NB4 (cell line): ENCODE measurements around the gene TYMP.
A peak's percentile ranks its signal among the peaks of the same experiment; 100 is the strongest.

Experiments used
- DNase-seq: peaks from one replicate; pipeline ENCODE4 v3.0.0; 2010; ENCODE audit warnings: low read depth
- H3K4me3 ChIP-seq: one replicate; pipeline ENCODE4 v1.5.1; 2011; ENCODE audit warnings: mild to moderate bottlenecking, low read depth, low read length, moderate library complexity
- MYC ChIP-seq: IDR thresholded peaks from 2 replicates; pipeline ENCODE4 v1.6.1; 2011; ENCODE audit warnings: low read depth, low read length
- POLR2A ChIP-seq: IDR thresholded peaks from 2 replicates; pipeline ENCODE4 v1.6.1; 2011; ENCODE audit warnings: mild to moderate bottlenecking; ENCODE audit not compliant: insufficient read length; ENCODE audit errors: extremely low read depth
- TF ChIP-seq, protein P1 (sequence below): IDR thresholded peaks from one replicate; pipeline ENCODE4 v1.5.1; 2012; ENCODE audit warnings: low read depth, low read length
- TF ChIP-seq, protein P2 (sequence below): IDR thresholded peaks from 2 replicates; pipeline ENCODE4 v1.6.1; 2011; ENCODE audit warnings: low read depth, low read length

The TYMP gene

DNA sequence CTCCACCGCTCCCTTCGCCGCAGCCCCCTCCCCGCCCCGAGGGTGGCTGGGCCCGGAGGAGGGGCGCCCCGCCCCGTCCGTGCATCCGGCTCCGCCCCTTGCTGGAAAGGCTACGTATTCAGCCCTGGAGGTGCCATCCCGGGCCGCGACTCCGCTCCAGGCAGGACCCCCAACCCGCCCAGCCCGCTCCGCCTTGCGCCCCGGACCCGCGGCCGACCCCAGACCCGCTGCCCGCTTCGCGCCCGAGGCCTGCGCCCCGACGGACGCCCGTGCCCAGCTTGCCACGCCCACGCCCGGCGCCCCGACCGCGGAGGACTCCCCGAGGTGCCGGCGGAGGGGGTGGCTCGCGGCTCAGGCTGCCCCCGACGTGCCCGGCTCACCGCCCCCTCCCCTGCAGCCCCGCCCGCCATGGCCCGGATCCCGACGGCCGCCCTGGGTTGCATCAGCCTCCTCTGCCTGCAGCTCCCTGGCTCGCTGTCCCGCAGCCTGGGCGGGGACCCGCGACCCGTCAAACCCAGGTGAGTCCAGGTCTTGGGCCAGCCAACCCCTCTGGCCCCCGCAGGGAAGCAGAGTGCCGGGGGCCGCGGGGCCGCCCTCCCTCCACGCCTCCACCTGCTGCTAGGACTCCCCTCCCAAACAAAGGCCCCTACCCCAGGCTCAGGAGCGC, 48.2 kb downstream of the TYMP start, which contains the start of gene ADM2:
TSS of gene ADM2 (plus strand) at position 104 of the 667 bp plus-strand sequence. CDS start at position 409, 305 bp downstream.
- no peak within 1 kb of the TSS for H3K4me3 ChIP-seq
- TF ChIP-seq MYC: no peak
- TF ChIP-seq, protein P1, sequence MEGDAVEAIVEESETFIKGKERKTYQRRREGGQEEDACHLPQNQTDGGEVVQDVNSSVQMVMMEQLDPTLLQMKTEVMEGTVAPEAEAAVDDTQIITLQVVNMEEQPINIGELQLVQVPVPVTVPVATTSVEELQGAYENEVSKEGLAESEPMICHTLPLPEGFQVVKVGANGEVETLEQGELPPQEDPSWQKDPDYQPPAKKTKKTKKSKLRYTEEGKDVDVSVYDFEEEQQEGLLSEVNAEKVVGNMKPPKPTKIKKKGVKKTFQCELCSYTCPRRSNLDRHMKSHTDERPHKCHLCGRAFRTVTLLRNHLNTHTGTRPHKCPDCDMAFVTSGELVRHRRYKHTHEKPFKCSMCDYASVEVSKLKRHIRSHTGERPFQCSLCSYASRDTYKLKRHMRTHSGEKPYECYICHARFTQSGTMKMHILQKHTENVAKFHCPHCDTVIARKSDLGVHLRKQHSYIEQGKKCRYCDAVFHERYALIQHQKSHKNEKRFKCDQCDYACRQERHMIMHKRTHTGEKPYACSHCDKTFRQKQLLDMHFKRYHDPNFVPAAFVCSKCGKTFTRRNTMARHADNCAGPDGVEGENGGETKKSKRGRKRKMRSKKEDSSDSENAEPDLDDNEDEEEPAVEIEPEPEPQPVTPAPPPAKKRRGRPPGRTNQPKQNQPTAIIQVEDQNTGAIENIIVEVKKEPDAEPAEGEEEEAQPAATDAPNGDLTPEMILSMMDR: no peak
- TF ChIP-seq, protein P2, sequence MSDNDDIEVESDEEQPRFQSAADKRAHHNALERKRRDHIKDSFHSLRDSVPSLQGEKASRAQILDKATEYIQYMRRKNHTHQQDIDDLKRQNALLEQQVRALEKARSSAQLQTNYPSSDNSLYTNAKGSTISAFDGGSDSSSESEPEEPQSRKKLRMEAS: no peak
- no peak for TF ChIP-seq POLR2A
- peak; percentile 40 for DNase-seq

DNA sequence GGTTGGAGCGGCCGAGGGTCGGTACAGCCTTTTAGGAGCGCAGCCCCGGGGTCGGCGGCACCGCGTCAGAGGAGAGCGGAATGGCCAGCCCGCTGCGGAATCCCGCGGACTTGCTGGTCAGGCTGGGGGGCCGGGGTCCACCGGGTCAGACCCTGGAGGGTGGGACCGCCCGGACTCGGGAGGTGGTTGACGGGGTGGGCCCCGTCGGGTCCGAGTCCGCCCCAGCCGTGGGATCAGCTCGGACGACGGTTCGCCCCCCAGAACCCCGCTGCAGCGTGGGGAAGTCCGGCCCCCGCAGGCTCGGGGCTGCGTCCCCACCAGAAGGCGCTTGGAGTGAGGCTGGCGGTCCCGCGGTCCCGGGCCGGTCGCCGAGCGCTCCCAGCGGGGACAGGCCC, 48.8 kb downstream of the TYMP start:
- no peak overlapping the region for H3K4me3 ChIP-seq
- no peak for TF ChIP-seq MYC
- TF ChIP-seq, protein P2: no peak
- TF ChIP-seq, protein P1: no peak
- no peak for TF ChIP-seq POLR2A
- no peak for DNase-seq

DNA sequence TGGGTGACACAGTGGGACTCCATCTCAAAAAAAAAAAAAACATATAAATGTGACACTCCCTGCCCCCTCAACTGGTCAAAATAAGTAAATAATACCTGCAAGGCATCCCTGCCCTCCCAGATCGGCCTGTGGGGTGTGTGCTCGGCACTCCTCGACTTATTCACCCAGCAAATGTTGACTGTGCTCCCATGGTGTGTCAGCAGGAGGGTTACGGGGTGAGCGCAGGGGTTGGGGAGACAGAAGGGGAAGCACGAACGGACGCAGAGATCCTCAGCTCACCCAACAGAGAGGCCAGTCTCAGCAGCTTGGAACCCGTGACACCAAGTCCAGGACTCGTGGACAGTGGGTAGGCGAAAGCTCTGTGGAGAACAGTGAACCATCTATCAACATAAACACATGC, 50.1 kb downstream of the TYMP start:
- no peak overlapping the region for H3K4me3 ChIP-seq
- peak; percentile 25 for DNase-seq
- TF ChIP-seq, protein P2: no peak
- TF ChIP-seq POLR2A (no peak), MYC (no peak)
- TF ChIP-seq, protein P1: no peak

DNA sequence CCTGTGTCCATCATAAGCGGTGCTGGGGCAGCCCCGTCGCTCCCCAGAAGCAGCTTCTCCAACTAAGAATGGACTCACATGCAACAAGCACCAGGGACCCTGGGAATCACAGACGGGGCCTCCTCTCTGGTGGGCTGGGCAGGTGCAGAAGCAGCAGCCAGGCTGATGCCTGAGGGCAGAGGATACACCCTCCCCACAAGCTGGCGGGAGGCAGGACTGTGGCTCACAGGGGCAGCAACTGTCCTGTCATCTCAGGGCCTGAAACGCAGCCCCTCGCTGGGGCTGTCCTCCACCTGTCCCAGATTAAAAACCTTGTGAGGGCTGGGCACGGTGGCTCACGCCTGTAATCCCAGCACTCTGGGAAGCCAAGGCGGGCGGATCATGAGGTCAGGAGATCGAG, 51.9 kb downstream of the TYMP start:
- TF ChIP-seq POLR2A: no peak
- TF ChIP-seq, protein P2: no peak
- TF ChIP-seq MYC: no peak
- TF ChIP-seq, protein P1: no peak
- no peak overlapping the region for H3K4me3 ChIP-seq
- no peak for DNase-seq

DNA sequence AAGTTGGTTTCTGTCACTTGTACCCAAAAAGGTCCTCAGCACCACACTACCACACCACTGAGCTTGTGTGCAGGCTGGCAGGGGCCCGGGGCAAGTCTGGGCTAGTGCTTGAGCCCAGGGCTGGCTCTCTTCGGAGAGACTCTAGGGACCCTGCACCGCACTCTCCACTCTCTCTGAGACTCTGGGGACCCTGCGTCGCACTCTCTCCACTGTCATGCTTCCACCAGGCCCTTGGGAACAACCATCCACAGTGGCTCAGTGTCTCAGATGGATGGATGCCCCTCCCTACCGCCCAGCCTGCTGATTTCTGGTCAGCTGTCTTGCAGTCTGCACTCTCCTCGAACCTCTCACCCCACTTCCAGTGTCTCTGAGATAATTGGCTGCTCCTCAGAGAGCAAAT, 52.9 kb downstream of the TYMP start:
- DNase-seq: no peak
- H3K4me3 ChIP-seq: no peak overlapping the region
- TF ChIP-seq, protein P1: no peak
- TF ChIP-seq POLR2A (no peak), MYC (no peak)
- TF ChIP-seq, protein P2: no peak
